ENCODE results near the gene RHBDD2.

Gene RHBDD2

DNA sequence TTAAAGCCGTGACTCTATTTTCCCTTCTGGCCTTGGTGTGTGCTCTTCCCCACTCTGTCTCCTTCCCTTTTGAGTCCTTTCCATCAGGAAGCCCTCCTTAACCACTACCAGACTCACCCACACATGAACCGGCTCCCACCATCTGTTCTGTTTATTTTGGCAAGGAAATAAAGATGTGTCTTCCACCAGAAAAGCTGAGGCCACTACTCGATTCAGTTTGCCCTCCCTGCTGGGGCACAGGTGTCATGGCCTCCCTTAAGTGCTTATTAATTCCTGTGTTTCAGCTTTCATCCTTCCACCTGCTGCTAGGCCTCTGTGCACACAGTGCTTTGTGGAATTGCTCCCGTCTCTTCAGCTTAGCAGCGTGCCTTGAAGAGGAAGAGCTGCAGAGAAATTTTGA lies 52.8 kb downstream of the RHBDD2 start:
- no peaks in the 10 kb centered on the region for H3K9me3 ChIP-seq (ENCODE audit: insufficient read depth, low read length, severe bottlenecking)
- no peaks in the 10 kb centered on the region for H3K79me2 ChIP-seq (ENCODE audit: insufficient read depth, low read length)
- no peak for TF ChIP-seq EZH2 (IDR thresholded peaks at IDR 0.05; ENCODE audit: borderline replicate concordance, low read depth, low read length, severe bottlenecking)
- TF ChIP-seq, protein P1, sequence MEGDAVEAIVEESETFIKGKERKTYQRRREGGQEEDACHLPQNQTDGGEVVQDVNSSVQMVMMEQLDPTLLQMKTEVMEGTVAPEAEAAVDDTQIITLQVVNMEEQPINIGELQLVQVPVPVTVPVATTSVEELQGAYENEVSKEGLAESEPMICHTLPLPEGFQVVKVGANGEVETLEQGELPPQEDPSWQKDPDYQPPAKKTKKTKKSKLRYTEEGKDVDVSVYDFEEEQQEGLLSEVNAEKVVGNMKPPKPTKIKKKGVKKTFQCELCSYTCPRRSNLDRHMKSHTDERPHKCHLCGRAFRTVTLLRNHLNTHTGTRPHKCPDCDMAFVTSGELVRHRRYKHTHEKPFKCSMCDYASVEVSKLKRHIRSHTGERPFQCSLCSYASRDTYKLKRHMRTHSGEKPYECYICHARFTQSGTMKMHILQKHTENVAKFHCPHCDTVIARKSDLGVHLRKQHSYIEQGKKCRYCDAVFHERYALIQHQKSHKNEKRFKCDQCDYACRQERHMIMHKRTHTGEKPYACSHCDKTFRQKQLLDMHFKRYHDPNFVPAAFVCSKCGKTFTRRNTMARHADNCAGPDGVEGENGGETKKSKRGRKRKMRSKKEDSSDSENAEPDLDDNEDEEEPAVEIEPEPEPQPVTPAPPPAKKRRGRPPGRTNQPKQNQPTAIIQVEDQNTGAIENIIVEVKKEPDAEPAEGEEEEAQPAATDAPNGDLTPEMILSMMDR (IDR thresholded peaks at IDR 0.05; ENCODE audit: borderline replicate concordance, extremely low read depth, low read length, poor library complexity, severe bottlenecking), result no peak
- no peak overlapping the region for H3K4me3 ChIP-seq (ENCODE audit: low read depth in 1 of 2, low read length in 2 of 2)
- H3K4me2 ChIP-seq (ENCODE audit: insufficient read depth, low read length), result no peak overlapping the region
- H2AFZ ChIP-seq (ENCODE audit: low read depth, low read length), result no peak overlapping the region
- H3K9ac ChIP-seq (ENCODE audit: low read depth, low read length), result no peak overlapping the region
- H4K20me1 ChIP-seq (ENCODE audit: insufficient read depth, low read length), result peaks cover 9% of the 10 kb centered on the region; the same call in 1 of the 2 replicates
- DNase-seq (no peak), ATAC-seq (ENCODE audit: insufficient read depth, low read depth) (no peak)
- no peaks in the 10 kb centered on the region for H3K27me3 ChIP-seq (ENCODE audit: insufficient read depth, low read length, poor library complexity)
- H3K27ac ChIP-seq (ENCODE audit: low read length), result no peak overlapping the region
- H3K4me1 ChIP-seq (ENCODE audit: insufficient read depth, low read length), result no peaks in the 10 kb centered on the region
- no peaks in the 10 kb centered on the region for H3K36me3 ChIP-seq (ENCODE audit: insufficient read depth, low read length)

- Histone ChIP-seq H3K36me3 (ENCODE audit: insufficient read depth, low read length) (no peaks in the 10 kb centered on the region), H3K9ac (ENCODE audit: low read depth, low read length) (no peak overlapping the region), H4K20me1 (ENCODE audit: insufficient read depth, low read length) (peaks cover 6% of the 10 kb centered on the region; the same call in 1 of the 2 replicates), H3K27ac (ENCODE audit: low read length) (no peak overlapping the region), H2AFZ (ENCODE audit: low read depth, low read length) (no peak overlapping the region), H3K27me3 (ENCODE audit: insufficient read depth, low read length, poor library complexity) (no peaks in the 10 kb centered on the region), H3K79me2 (ENCODE audit: insufficient read depth, low read length) (no peaks in the 10 kb centered on the region), H3K4me1 (ENCODE audit: insufficient read depth, low read length) (no peaks in the 10 kb centered on the region), H3K9me3 (ENCODE audit: insufficient read depth, low read length, severe bottlenecking) (no peaks in the 10 kb centered on the region), H3K4me3 (ENCODE audit: low read depth in 1 of 2, low read length in 2 of 2) (no peak overlapping the region), H3K4me2 (ENCODE audit: insufficient read depth, low read length) (no peak overlapping the region)
- TF ChIP-seq, protein P1 (IDR thresholded peaks at IDR 0.05; ENCODE audit: borderline replicate concordance, extremely low read depth, low read length, poor library complexity, severe bottlenecking), result no peak
- no peak for TF ChIP-seq EZH2 (IDR thresholded peaks at IDR 0.05; ENCODE audit: borderline replicate concordance, low read depth, low read length, severe bottlenecking)
- no peak for ATAC-seq (ENCODE audit: insufficient read depth, low read depth)
- DNase-seq, result no peak
Observed at GRCh38 chr7:75937958-75938786, 59.3 kb downstream of the RHBDD2 start.
